ENCODE data around the gene KRTAP10-7.
"Not testable (repeated sequence)": the region's sequence is repeated elsewhere in the genome, so short reads cannot be mapped to it uniquely, and the experiment has no call there.

The KRTAP10-7 gene

GRCh38 chr21:44612669-44613229, 12.4 kb downstream of the KRTAP10-7 start:
- DNase-seq, result no peak

GRCh38 chr21:44613386-44614155, 13.2 kb downstream of the KRTAP10-7 start:
- no peak for DNase-seq

GRCh38 chr21:44614161-44614631, 13.8 kb downstream of the KRTAP10-7 start:
- DNase-seq, result no peak

GRCh38 chr21:44614961-44615391, 14.6 kb downstream of the KRTAP10-7 start:
- no peak for DNase-seq

- DNase-seq, result no peak
Observed at GRCh38 chr21:44615466-44615865, 15.1 kb downstream of the KRTAP10-7 start.

- DNase-seq, result no peak
Observed at GRCh38 chr21:44615911-44616590, 15.7 kb downstream of the KRTAP10-7 start.

GRCh38 chr21:44616591-44616926, 16.2 kb downstream of the KRTAP10-7 start:
- DNase-seq, result no peak

GRCh38 chr21:44617071-44617501, 16.7 kb downstream of the KRTAP10-7 start:
- no peak for DNase-seq

- peak; percentile 4 for DNase-seq
Observed at GRCh38 chr21:44618504-44618903, 18.1 kb downstream of the KRTAP10-7 start.

- no peak for DNase-seq
Observed at GRCh38 chr21:44618909-44619308, 18.5 kb downstream of the KRTAP10-7 start.

- no peak for DNase-seq
Observed at GRCh38 chr21:44619886-44620285, 19.5 kb downstream of the KRTAP10-7 start.

- no peak for DNase-seq
Observed at GRCh38 chr21:44623575-44623974, 23.2 kb downstream of the KRTAP10-7 start.

GRCh38 chr21:44625756-44626155, 25.4 kb downstream of the KRTAP10-7 start:
- DNase-seq, result no peak

GRCh38 chr21:44626262-44626661, 25.9 kb downstream of the KRTAP10-7 start:
- no peak for DNase-seq

- DNase-seq, result no peak
Observed at GRCh38 chr21:44626673-44627143, 26.3 kb downstream of the KRTAP10-7 start, which contains the start of gene KRTAP10-9. Gene KRTAP10-9 (plus strand): TSS chr21:44627093. CDS start chr21:44627172, 79 bp downstream.

- DNase-seq, result not testable (repeated sequence)
Observed at GRCh38 chr21:44627181-44627822, 26.9 kb downstream of the KRTAP10-7 start.

GRCh38 chr21:44627831-44628233, 27.4 kb downstream of the KRTAP10-7 start:
- DNase-seq, result not testable (repeated sequence)

- DNase-seq, result no peak
Observed at GRCh38 chr21:44628707-44629391, 28.5 kb downstream of the KRTAP10-7 start.

- DNase-seq, result no peak
Observed at GRCh38 chr21:44630440-44630839, 30.0 kb downstream of the KRTAP10-7 start.

- no peak for DNase-seq
Observed at GRCh38 chr21:44632067-44632466, 31.7 kb downstream of the KRTAP10-7 start.

GRCh38 chr21:44636209-44637017, 36.0 kb downstream of the KRTAP10-7 start:
- DNase-seq, result no peak
